Head of caudate nucleus (tissue), 42 donors: ENCODE measurements around the gene BLMH.
A peak's percentile ranks its signal among the peaks of the same experiment; 100 is the strongest.
"Not testable (repeated sequence)": the region's sequence is repeated elsewhere in the genome, so short reads cannot be mapped to it uniquely, and the experiment has no call there.

Experiments
- DNase-seq, 42 donors: peaks; one replicate each; pipeline versions ENCODE4 v3.0.0 to v3.0.0-alpha.2; 2020 to 2021; ENCODE audit warnings: mixed read lengths in 7 of 42
- intact Hi-C: fragments of 100-400 bp; cut with DNase I; formaldehyde crosslinking; loops from one replicate; pipeline ENCODE4 v1.15.0; 2022

Gene BLMH

GRCh38 chr17:30219315-30219714, 72.4 kb downstream of the BLMH start:
- DNase-seq = no peak

DNA sequence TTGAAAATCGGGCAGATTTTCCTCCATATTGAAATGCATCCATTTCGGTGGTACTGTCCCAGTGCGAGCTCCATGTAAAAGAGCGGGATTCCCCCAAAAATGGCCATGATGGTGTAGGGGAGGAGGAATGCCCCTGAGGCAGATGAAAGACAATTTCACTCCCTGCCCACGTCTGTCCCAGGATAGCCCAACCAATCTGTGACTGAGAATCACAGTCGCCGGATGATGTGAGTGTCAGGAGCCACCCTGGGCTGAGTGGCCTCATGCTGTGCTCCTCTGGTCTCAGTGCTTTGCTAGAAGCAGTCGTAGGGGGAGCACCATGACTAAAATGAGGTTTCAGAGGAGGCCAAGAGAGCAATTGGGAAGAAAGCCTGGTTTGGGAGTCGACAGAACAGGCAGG, 72.9 kb downstream of the BLMH start:
- intact Hi-C loops = no loop called here
- DNase-seq = no peak

More at GRCh38 chr17:30219315-30219714, 72.4 kb downstream of the BLMH start:
- intact Hi-C loops = no loop called here

GRCh38 chr17:30217746-30218245, 73.9 kb downstream of the BLMH start:
- DNase-seq = no peak
- intact Hi-C loops = no loop called here

- intact Hi-C loops = no loop called here
- no peak for DNase-seq
Observed at GRCh38 chr17:30217054-30217453, 74.7 kb downstream of the BLMH start.

- intact Hi-C loops = no loop called here
- no peak for DNase-seq
Observed at GRCh38 chr17:30212750-30213149, 79.0 kb downstream of the BLMH start.

DNA sequence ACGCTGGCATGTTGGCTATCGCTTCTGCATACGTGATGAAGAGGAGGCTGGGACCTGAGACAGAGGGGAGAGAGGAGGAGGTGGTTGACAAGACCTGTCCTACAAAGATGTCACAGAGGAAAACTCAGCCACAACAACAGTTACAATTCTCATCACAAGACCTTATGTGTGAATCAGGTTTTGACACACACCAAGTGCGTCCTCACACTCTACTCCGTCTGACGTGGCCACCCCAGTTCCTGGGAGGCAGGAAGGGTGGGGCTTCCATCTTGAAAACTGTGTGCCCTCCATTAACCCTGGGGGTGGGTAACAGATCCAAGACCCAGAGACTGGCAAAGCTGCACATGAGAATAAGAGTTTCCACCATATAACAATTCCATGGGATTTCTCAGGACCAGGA, 80.4 kb downstream of the BLMH start:
- intact Hi-C loops = no loop called here
- no peak for DNase-seq

- no peak for DNase-seq
- intact Hi-C loops = no loop called here
Observed at GRCh38 chr17:30210901-30211300, 80.8 kb downstream of the BLMH start.

- intact Hi-C loops = no loop called here
- no peak for DNase-seq
Observed at GRCh38 chr17:30210366-30210765, 81.4 kb downstream of the BLMH start.

- DNase-seq = no peak
- intact Hi-C loops = no loop called here
Observed at GRCh38 chr17:30209930-30210329, 81.8 kb downstream of the BLMH start.

DNA sequence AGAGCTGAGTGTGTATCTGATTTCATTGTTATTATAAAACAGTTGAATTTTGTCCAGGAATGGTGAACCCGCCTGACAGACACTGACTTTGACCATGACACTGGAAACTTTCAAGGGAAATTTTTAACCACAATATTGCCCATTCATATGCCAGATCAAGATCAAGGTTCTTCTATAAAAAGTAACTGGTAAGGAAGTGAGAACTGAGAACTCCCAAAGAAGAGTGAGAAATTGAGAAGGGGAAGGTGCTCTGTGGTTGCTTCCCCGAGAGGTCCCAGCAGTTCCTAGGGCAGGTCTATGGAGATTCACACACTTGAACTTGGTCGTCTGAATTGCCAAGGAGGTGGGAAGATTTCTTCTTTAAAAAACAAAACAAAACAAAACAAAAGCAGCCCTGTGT, 83.5 kb downstream of the BLMH start:
- intact Hi-C loops = no loop called here
- DNase-seq = no peak

DNA sequence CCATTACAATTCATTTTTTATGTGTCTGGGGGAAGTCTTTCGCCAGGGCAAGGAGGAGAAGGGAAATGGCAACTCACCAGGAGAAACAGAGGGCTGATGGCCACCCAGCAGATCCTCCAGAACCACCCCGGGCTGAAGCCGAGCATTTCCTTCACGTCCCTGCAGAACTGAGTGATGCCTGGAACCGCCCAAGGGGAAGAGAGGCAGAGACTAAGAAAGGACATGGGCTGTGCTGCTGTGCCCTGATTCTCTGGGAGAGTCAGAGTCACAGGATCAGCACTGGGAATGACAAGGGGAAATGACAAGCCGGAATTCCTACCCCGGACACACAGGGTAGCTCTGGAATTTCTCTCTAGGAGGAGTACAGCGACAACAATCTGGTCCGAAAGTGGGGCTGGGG, 84.1 kb downstream of the BLMH start:
- intact Hi-C loops = no loop called here
- DNase-seq = no peak

GRCh38 chr17:30203471-30203981, 88.2 kb downstream of the BLMH start:
- DNase-seq = no peak
- intact Hi-C loops = no loop called here

GRCh38 chr17:30200656-30201055, 91.1 kb downstream of the BLMH start:
- DNase-seq, intact Hi-C loops: not testable (repeated sequence)

GRCh38 chr17:30200106-30200505, 91.6 kb downstream of the BLMH start:
- peak in 1 of 42 donors; percentile 25 for DNase-seq
- intact Hi-C loops = no loop called here

GRCh38 chr17:30199600-30199999, 92.1 kb downstream of the BLMH start:
- DNase-seq = no peak
- intact Hi-C loops = no loop called here
